Measurements from ENCODE around the gene DOCK8.
A peak's percentile ranks its signal among the peaks of the same experiment; 100 is the strongest.

Gene DOCK8

DNA sequence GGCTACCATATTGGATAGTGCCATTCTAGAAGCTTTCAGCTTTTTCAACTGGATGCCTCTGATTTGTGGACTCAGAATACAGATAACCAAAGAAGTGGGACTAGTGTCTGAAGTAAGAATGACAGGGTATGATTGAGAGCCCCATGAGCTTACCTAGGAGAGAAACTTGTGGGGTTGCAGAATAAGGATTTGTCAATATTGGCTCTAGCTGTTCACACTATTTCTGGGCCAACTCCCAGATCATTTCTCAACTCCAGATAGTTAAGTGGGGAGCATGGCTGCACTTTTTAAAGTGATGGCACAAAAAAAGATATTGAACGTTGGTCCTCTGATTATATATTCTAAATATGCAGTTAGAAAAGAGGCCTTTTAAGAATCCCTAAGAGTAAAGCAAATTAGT is 252.1 kb downstream of the DOCK8 start:
- no peak for DNase-seq

DNA sequence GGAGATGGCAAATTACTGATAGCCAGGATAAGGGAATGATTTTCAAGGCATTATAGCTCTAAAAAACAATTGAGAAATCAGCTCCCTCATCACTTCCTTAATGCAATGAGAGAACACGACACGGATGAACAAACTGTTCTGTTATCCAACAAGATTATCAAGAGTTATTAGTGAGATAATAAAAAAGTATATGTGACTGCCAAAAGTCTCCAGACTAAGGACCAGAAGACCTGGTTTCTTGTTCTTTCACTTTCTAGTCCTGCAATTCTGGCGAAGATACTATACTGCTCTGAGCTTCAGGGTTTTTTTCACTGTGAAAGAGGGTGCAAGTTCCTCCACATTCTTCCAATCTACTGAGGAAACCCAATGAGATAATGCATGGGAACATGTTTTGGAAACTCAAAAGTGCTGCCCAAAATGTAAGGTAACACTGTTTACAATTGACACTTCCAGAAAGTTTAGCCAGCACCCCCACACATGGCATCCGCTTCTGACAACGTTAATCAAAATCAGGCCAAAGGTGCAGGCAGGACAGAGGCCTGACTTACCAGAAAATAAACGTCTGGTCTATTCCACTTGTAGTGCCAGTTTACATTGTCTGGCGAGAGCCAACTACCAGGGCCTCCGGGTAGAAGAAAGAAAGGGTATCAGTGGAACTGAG is 254.2 kb downstream of the DOCK8 start:
- DNase-seq = peak; percentile 5 to 37 (median 15)

DNA sequence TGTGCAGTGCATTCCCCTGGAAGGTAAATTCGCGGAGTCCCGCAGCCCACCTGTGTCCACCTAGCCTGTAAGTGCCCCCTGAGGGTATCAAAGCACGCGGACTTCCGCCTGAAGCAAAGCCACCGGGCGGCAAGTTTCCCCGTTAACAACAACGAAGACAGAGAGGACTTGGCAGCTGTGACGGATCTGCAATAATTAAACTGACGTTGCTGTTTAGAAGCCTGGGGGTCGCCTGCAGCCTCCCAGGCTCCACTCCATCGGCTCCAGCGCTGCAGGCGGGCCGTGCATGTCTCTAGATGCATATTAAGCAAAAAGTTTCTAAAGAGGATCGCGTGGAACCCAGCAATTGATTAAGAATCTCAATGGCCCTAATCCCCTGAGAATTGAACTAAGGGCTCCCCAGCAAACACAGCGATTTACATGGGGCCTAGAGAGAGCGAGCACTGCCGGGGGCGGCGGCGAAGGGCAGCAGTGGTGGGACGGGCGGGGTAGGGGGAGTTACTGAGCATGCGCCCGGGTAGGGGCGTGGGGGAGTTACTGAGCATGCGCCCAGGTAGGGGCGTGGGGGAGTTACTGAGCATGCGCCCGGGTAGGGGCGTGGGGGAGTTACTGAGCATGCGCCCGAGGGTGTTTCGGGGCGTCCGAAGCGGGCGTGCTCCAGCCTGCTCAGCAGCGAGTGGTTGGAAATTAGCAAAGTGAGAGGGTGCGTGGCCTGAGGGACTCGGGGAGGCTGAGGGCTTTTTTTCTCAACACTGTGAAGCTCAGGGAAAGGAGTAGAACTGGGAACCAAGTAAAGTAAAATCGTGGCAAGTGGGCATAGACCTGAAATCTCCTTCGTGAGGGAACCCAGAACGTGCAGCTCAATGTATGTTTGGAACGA is 255.2 kb downstream of the DOCK8 start:
- peak; percentile 83 to 95 (median 90) for DNase-seq

DNA sequence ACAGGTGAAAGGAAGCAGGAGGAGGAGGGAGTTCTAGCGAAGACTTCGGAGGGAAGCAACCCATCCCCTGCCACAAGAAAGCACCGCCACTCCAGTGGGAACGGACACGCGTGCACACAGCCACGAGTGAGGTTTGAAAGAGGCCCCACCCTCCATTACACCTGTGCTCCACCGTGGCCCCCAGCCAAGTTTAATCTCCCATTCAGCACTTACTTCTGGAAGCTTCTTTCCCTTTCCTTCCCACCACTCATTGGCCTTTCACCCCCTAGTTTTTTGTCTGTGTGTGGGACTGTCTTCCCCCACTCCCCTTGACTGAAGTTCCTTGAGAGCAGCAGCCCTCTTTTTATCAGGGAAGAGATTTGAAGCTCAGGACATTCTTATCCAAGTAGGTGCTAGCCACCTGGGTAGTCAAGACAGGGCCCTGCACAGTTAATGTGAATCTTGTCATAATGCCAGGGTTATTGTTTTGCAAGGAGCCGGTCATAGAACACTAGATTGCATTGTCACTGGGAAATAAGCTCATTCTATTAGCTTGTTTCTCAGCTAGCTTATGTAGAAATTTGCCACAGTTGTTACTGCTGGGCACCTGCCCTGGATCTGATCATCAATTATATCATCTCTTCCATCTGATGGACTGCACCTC is 256.0 kb downstream of the DOCK8 start:
- peak in 1 of 4 experiments; percentile 7 for DNase-seq

DNA sequence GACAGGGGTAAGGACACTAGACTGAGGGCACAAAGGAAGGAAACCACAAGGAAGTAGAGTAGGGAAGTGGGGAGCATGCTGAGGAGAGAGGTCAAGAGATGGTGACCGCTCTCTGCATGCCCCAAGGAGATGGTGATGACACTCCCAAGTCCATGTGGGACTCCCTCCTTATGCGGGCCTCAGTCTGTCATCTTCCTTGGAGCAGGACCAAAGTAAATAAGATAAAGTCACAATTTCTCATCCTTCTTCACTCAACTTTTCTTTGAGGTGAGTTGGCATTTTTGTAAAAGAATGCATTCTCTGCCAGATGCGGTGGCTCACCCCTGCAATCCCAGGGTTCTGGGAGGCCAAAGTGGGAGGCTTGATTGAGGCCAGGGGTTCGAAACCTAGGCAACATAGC is 256.7 kb downstream of the DOCK8 start:
- peak in 1 of 4 experiments; percentile 5 for DNase-seq

DNA sequence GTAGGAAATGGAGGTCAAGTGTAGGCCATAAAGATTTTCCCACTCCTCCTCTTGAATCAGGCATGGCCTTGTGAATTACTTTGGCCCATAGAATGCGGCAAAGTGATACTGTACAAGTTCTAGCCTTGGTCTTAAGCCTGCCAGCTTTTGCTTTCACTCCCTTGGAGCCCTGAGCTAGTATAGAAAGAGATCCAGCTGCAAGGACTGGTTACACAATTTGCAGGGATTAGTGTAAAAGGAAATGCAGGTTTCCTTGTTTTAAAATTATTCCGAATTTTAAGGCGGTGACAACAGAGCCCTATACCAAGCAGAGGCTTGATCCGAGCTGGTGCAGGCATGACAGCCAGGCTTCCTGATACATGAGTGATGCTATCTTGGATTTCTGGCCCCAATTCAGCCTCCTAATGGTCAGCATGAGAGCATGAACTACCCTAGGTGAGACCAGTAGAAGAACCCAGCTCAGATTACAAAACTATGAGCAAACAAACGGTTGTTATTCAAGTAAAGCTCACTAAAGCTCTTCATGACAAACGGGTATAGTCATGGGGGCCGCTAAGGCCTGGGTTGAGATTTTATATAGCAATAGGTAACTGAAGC is 257.9 kb downstream of the DOCK8 start:
- DNase-seq = no peak

DNA sequence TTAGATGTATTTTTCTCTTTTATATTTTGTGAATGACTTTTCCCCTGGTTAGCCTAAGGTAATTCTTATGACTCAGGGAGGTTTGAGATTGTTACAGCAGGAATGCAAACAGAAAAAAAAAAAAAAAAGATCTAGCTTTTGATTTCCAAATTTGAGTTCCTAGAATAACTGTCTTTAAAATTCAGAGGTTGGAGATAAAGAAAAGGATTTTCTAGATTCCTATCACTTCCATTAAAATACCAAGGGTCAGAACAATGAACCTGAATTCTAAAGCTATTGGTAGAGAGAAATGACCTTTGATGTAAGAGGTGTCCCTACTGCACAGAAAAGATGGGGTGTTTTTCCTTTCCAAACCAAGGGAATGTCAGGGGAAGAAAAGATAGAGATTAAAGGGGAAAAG is 262.5 kb downstream of the DOCK8 start:
- DNase-seq = no peak

DNA sequence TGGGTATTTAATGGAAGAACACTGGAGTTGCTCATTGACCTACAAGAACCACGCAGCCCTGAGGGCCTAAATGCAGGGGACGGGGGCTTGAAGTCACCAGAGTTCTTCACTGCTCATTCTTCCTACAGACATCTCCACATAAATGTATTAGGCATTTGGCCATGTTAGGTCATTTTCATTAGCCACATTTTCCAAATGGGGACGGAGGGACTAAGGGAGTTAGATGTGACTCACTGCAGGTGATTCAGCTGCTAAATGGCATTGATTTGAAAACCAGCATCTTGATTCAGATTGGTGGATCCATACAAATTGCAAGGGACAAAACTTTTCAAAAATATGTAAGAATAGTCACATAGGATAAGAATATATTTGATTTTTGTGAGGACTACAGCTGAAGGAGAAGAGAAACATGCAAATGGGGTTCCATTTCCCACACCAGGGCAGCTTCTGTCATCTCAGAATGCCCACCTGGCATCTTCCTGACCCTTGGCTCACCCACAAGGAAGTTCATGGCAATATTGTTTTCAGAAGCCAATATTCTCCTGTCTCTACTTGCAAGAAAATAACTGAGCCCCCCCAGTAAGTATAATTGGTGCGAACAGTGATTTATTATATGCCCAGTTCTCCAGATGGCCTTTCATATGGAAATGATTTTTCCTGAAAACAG is 264.8 kb downstream of the DOCK8 start:
- DNase-seq = no peak

DNA sequence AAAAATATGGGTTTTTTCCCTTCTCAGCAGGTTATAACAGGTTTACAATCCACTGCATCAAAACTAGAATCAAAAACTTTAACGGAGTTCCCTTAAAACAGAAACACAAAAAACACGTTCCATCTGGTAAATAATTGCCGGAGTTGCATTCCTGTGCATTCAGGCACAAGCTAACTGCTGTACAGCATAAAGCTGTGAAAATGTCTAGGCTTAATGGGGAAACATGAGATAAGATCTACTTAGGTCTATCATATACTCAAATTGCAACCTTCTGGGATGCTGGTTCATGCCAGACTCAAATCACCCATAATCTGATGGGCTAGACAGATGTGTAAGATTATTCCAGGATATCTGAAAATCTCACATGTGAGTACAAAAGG is 265.3 kb downstream of the DOCK8 start:
- no peak for DNase-seq

DNA sequence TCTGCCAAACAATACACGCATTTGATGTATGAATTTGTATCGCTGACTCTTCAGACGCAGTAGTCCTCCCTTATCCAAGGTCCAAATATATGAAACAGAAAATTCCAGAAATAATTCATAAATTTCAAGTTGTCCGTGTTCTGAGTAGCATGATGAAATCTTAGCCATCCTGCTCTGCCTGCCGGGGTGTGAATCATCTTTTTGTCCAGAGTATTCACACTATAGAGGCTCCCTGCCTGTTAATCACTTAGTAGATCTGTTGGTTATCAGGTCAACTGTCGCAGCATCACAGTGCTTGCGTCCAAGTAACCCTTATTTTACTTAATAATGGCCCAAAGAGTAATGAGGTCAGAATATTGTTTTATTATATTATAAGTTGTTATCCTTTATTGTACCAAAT is 268.1 kb downstream of the DOCK8 start:
- no peak for DNase-seq

DNA sequence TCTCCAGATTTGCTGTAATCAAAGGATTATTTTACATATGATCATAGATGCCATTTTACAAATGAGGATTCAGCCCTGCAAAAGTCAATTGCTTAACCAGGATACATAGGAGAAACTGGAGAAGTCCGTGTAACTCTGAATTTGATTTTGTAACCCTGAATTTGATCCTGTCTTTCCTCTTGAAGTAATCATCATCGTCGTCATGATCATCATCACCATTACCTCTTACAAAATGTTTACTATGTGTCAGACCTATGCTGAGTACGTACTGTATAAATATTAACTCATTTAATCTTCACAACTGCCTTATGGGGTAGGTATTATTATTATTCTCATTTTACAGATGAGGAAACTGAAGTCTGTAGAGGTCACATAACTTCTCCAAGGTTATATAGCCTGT is 271.5 kb downstream of the DOCK8 start:
- no peak for DNase-seq

DNA sequence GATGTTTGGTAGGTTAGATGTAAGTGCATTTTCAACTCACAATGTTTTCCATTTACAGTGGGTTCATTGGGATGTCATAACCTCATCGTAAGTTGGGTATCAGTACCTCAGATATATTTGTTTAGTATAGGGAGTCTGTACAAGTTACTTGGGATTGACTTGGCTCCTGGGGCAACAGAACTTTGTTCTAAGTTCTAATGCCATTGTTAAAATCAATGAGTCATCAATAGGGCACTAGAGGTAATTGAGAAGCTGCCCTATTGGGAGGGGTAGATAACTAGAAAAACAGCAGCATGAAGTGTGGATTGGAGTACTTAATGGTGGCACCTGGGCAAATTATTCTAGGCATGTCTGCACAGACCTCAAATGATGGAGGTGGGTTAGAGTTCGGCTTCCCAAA is 272.8 kb downstream of the DOCK8 start:
- DNase-seq = no peak

DNA sequence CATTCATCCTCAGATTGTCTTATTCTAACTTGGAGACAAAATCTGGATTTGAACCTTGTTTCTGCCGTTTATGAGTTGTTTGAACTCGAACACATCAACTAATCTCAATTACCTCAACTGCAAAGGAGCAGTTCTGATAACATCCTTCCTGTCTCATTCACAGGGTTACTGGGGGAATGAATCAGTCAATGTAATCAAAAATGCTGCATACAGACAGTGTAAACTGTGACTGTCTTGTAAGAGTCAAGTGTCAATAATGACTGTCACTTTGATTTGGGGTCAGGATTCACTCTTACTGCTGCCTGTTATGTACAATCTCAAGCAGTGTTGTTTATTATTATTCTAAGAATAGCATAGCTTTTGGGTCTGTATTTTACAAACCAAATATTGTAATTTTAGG is 273.8 kb downstream of the DOCK8 start:
- no peak for DNase-seq

DNA sequence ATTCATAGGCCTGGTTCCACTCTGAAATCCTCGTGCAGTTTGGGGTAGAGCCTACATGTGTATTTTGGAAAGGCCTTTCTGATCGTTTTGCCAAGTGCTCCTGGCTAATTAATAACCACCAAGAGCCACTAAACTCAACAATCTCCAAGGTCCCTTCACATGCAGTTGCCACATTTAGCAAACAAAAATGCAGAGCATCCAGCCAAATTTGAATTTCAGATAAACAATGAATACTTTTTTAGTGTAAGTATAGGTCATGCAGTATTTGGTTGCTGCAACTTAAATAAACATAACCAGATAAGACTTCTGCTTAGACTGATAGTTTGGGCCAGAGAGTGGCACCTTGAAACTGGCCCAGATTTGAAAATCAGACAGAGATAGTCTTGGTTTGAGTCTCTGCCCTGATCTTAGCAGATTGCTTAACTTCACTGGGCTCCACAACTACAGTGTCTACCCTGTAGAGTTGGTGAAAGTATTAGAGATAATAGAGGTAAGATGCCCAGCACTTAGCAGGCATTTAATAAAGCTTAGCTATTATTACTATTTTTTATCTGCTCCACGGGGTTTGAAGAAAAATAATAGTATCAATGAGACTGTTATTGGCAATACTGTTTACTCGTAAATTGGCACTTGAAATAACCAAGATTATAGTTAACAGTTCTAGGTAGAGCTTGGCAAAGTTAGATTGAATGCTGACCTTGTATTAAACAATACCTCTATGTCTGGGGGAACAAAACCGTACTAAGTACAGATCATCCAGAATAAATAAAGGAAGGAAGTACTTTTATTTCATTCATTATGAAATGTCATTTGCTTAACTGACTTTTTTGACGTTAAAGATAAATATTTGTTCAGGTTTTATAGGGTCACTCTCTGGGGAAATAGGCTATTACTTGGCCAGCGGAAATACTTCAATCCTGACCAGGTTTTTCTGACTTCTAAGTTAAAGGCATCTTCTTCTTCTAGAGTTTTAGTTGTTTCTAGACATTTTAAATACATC is 274.8 kb downstream of the DOCK8 start:
- DNase-seq = no peak

DNA sequence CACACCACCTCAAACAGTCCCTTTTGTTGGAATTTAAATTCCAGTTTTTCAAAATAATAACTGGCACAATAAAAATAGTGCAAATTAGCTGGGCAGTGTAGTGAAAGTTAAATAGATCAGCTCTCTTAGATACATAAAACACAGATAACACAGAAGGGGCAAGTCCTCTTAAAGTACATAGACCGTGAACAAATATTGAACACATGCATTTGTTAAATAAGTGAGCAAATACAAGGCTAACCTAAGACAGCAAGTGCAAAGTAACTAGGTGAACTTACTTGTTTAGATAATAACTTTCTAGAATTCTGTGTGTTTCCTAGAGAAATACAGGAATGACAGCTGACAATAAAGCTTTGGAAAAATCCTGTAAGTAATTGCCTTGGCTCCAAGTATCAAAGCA is 280.1 kb downstream of the DOCK8 start:
- DNase-seq = no peak

DNA sequence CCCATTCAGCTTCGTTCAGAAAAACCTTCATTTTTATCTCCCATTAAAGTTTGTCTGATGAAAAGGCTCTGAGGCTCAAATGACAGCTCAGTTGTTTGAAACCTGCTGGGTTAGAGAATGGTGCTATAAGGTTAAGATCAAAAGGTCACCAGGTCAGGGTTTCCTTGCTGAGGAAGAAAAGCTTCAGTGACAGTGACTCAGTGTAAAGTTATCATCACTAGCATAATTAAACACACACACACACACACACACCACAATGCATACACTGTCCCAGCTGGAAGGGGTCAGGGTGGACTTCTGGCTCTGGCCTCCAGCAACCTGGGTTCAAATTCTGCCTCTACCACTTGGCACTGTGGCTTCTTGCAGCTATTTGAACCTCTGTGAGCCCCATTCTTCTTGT is 281.1 kb downstream of the DOCK8 start:
- no peak for DNase-seq

DNA sequence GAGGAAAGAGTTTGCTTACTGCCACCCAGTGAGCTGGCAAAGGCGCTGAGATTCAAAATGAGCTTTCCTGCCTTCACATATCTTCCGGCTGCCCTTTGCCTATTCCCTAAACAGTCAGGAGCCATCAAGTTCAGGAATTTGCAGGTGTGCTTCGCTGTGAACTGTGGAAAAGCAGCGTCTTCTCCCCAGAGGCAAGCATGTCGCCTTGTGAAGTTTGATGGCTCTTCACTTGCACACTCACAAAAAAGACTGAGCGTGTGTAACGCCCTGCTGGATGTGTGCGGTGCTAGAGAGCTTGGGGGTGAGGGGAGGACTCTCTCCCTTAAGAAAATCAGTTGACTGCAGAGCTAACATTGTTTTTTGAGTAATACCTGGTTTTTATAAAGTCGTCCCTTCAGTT is 288.7 kb downstream of the DOCK8 start:
- DNase-seq = no peak

DNA sequence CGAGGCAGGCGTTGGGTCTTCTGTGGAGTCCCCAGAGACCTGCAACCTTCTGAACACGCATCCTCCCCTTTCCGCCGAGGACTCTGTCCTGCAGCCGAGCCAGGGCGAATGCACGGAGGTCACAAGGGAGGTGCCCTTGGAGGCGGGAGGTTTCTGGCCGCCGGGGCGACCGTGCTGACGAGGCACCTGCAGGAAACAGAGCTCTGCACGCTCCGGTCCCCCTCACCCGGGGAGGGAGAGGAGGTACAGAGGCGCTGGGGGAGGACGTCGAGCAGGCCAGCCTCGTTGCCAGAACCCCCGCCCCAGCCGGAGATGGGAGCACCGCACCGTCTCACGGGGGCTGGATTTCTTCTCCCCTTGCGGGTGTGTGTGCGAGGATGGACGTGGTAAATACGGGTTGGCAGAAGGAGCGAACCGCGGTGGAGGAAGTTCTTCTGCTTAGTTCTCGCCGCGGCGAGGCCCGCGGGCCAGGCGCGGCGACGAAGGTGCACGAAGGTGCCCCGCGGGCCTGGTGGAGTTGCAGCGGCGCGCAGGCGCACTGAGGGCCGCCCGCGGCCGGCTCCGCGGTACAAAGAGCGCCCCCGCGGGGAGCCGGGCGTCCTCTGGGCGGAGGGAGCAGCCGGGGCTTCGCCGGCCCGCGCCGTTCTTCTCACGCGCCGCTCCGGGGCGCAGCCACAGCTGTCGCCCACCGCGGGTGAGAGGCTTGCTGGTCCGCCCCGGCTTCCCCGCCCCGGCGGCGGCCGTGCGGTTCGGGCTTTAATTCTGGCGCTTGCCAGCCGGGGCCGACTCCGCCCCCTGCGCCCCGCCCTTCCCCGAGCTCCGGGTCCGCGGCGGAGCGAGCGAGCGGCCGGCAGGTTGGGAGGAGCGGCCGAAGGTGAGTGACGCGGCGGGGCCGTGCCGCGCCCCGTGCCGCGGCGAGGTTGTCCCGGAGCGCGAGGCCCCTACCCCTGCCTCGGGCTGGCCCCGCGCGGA is 289.5 kb downstream of the DOCK8 start, which contains the start of gene KANK1:
KANK1 (plus strand) TSS at position 815 of the 972 bp plus-strand sequence.
- DNase-seq = peak; percentile 67 to 89 (median 76)

DNA sequence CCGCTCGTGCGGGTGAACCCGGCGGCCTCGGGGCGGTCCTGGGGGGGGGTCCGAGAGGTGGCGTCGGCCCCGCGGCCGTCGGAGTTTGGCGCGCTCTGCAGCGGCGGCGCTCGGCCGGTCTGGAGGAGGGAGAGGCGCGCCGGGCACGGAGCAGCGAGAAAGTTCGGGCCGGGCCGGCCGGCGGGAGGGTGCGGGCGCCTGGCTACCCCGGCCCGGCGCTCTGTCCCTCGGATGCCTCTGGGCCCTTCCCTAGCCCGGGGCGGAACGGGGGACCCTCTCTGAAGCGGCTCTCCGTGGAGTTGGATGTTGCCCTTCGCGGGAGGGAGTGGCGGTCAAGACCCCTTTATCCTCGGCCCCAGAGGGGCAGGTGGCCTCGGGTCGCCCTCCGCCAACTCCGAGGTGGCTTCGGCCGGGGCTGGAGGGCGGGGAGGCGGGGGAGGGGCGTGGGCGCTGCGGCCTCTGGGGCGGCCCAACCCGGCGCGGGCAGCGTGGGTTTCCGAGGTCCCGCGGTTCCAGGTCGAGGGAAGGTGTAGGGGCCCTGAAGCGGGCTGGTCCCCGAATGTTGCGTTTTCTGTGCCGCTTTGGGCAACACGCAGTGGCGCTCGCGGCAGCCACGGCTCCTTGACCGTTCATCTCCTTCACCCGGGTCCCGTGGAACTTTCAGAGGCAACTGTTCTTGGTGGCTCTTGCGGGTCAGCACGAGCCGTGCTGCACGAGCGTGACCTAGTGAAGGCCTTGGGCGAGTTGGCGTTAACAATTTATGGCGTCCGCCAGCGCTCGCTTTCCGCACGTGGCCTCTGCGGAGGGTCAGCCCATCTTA is 290.5 kb downstream of the DOCK8 start:
- DNase-seq = peak in 3 of 4 experiments; percentile 3 to 49 (median 20)
